ENCODE measurements around the gene OOSP4B.
"Not testable (repeated sequence)": the region's sequence is repeated elsewhere in the genome, so short reads cannot be mapped to it uniquely, and the experiment has no call there.

OOSP4B gene

GRCh38 chr11:60016881-60017280 lies at the start of gene OOSP4B:
TSS of gene OOSP4B (plus strand) at chr11:60017181.
- DNase-seq (ENCODE audit: low spot score) = no peak

- DNase-seq (ENCODE audit: low spot score) = no peak
Observed at GRCh38 chr11:59967677-59968394, 49.1 kb upstream of the OOSP4B start.

GRCh38 chr11:59968395-59968783 lies 48.6 kb upstream of the OOSP4B start:
- DNase-seq (ENCODE audit: low spot score) = no peak

GRCh38 chr11:59973097-59973496 lies 43.9 kb upstream of the OOSP4B start:
- no peak for DNase-seq (ENCODE audit: low spot score)

GRCh38 chr11:59981106-59981770 lies 35.7 kb upstream of the OOSP4B start:
- DNase-seq (ENCODE audit: low spot score) = no peak

GRCh38 chr11:59982037-59982436 lies 34.9 kb upstream of the OOSP4B start:
- not testable (repeated sequence) for DNase-seq (ENCODE audit: low spot score)

GRCh38 chr11:59983212-59983611 lies 33.8 kb upstream of the OOSP4B start:
- DNase-seq (ENCODE audit: low spot score) = no peak

GRCh38 chr11:59984368-59984767 lies 32.6 kb upstream of the OOSP4B start:
- DNase-seq (ENCODE audit: low spot score) = no peak

GRCh38 chr11:59990421-59990820 lies 26.6 kb upstream of the OOSP4B start:
- no peak for DNase-seq (ENCODE audit: low spot score)

GRCh38 chr11:59992425-59992824 lies 24.6 kb upstream of the OOSP4B start:
- no peak for DNase-seq (ENCODE audit: low spot score)

GRCh38 chr11:59997800-59998199 lies 19.2 kb upstream of the OOSP4B start:
- DNase-seq (ENCODE audit: low spot score) = no peak

GRCh38 chr11:59999691-60000090 lies 17.3 kb upstream of the OOSP4B start:
- DNase-seq (ENCODE audit: low spot score) = no peak

GRCh38 chr11:60003729-60004128 lies 13.3 kb upstream of the OOSP4B start:
- no peak for DNase-seq (ENCODE audit: low spot score)

- no peak for DNase-seq (ENCODE audit: low spot score)
Observed at GRCh38 chr11:60005360-60005759, 11.6 kb upstream of the OOSP4B start.

GRCh38 chr11:60018058-60018457 lies 1.1 kb downstream of the OOSP4B start:
- no peak for DNase-seq (ENCODE audit: low spot score)

- not testable (repeated sequence) for DNase-seq (ENCODE audit: low spot score)
Observed at GRCh38 chr11:60020376-60020775, 3.4 kb downstream of the OOSP4B start.

GRCh38 chr11:60029015-60029632 lies 12.1 kb downstream of the OOSP4B start:
- no peak for DNase-seq (ENCODE audit: low spot score)

- DNase-seq (ENCODE audit: low spot score) = no peak
Observed at GRCh38 chr11:60040109-60040508, 23.1 kb downstream of the OOSP4B start, which contains the start of gene OOSP2. TSS of gene OOSP2 (plus strand) at chr11:60040409. CDS start at chr11:60040460, 51 bp downstream.

- DNase-seq (ENCODE audit: low spot score) = not testable (repeated sequence)
Observed at GRCh38 chr11:60050422-60050821, 33.4 kb downstream of the OOSP4B start.

GRCh38 chr11:60050839-60051238 lies 33.9 kb downstream of the OOSP4B start:
- not testable (repeated sequence) for DNase-seq (ENCODE audit: low spot score)

GRCh38 chr11:60056349-60056969 lies 39.5 kb downstream of the OOSP4B start, which contains the start of gene MS4A3:
TSS of gene MS4A3 (plus strand) at chr11:60056665. CDS start at chr11:60061161, 4,496 bp downstream.
- no peak for DNase-seq (ENCODE audit: low spot score)

- DNase-seq (ENCODE audit: low spot score) = peak; percentile 11
Observed at GRCh38 chr11:60059052-60059451, 42.1 kb downstream of the OOSP4B start.
